ENCODE measurements around the gene CXCL16.

DNA sequence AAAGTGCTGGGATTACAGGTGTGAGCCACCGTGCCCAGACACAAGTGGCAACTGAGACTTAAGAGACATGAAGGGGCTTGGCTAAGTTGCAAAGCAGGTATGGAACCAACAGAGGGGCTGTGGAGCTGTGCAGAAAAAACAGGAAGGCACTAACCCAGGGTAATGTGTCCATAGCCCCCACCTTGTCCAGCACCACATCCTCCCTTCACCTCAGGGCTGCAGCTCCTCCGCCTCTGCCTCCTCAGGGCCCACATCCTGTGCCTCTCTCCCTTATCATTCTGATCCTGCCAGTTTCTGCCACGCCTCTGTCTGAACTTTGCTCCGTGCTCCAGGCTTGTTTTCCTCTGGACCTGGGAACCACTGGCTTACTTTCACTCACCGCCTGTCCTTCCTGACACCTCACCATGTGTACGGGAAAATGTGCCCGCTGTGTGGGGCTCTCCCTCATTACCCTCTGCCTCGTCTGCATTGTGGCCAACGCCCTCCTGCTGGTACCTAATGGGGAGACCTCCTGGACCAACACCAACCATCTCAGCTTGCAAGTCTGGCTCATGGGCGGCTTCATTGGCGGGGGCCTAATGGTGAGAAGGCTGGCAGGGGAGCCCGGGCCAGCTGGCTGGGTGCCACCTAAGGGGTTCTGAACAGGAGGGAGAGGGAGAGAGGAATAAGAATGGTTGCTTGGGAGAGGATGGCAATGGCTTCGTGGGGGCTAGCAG lies 31.9 kb upstream of the CXCL16 start, which contains the start of gene TM4SF5:
- TF ChIP-seq EP300 (IDR thresholded peaks at IDR 0.05) = no peak
- TF ChIP-seq, protein P1, sequence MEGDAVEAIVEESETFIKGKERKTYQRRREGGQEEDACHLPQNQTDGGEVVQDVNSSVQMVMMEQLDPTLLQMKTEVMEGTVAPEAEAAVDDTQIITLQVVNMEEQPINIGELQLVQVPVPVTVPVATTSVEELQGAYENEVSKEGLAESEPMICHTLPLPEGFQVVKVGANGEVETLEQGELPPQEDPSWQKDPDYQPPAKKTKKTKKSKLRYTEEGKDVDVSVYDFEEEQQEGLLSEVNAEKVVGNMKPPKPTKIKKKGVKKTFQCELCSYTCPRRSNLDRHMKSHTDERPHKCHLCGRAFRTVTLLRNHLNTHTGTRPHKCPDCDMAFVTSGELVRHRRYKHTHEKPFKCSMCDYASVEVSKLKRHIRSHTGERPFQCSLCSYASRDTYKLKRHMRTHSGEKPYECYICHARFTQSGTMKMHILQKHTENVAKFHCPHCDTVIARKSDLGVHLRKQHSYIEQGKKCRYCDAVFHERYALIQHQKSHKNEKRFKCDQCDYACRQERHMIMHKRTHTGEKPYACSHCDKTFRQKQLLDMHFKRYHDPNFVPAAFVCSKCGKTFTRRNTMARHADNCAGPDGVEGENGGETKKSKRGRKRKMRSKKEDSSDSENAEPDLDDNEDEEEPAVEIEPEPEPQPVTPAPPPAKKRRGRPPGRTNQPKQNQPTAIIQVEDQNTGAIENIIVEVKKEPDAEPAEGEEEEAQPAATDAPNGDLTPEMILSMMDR (IDR thresholded peaks at IDR 0.05) = no peak
- TF ChIP-seq POLR2A (IDR thresholded peaks at IDR 0.05) = no peak

Measured in suprapubic skin (tissue), 3 donors.